Endothelial cell of umbilical vein (primary cell): Measurements from ENCODE around the gene ATRNL1. TPM values are rescaled to one million over a fixed set of nuclear protein-coding genes. Genes with fewer than 3 reads are reported as not detected.

ENCODE experiments used
- BruUV-seq: library from RNA; stranded (reverse); fragments of 400-500 nt; replicated peaks from 2 replicates; lab custom pipeline; 2021; lab: Mats Ljungman, UMichigan
- CTCF ChIA-PET: fragments of 300-600, 350-600 bp; sonication (Branson Sonifier 250); formaldehyde crosslinking; loops from one replicate; lab custom pipeline; 2021; ENCODE audit warnings: antibody characterized with exemption, inconsistent platforms; lab: Charles Lee
- POLR2A ChIA-PET: fragments of 300-600, 350-600 bp; sonication (Branson Sonifier 250); formaldehyde crosslinking; loops from one replicate; lab custom pipeline; 2021; ENCODE audit warnings: antibody characterized with exemption, inconsistent platforms; lab: Charles Lee
- DNase-seq: peaks from one replicate; pipeline ENCODE4 v3.0.0-alpha.2; 2011; ENCODE audit warnings: low read depth, low spot score
- FAIRE-seq: peaks from 2 replicates; lab custom pipeline; 2011; peaks lifted over from hg19 to GRCh38; lab: Jason Lieb, UNC
- H2AFZ ChIP-seq: 2 replicates; pipeline ENCODE4 v1.6.0; 2012; ENCODE audit warnings: low read depth, low read length, control low read depth, inconsistent platforms
- H3K27ac ChIP-seq: 2 replicates; pipeline ENCODE4 v1.5.1; 2011; ENCODE audit warnings: low read depth, mild to moderate bottlenecking, control low read depth, low read length, moderate library complexity; ENCODE audit not compliant: insufficient read depth
- H3K27me3 ChIP-seq, 2 experiments: 2 replicates each; pipeline versions ENCODE4 v1.6.0 to v1.6.1; 2011; ENCODE audit warnings: low read length in 2 of 2, mixed read lengths in 1 of 2; ENCODE audit not compliant: control insufficient read depth in 2 of 2, insufficient read depth in 2 of 2
- H3K36me3 ChIP-seq, 2 experiments: 2 replicates in 1 of 2; 3 replicates in 1 of 2; pipeline ENCODE4 v1.5.1; 2011; ENCODE audit warnings: low read length in 2 of 2, mild to moderate bottlenecking in 1 of 2, moderate library complexity in 1 of 2; ENCODE audit not compliant: control insufficient read depth in 2 of 2, insufficient read depth in 2 of 2; ENCODE audit errors: extremely low read depth in 1 of 2
- H3K4me1 ChIP-seq: 3 replicates; pipeline ENCODE4 v1.5.1; 2011; ENCODE audit warnings: mild to moderate bottlenecking, low read length; ENCODE audit not compliant: control insufficient read depth, insufficient read depth; ENCODE audit errors: extremely low read depth
- H3K4me2 ChIP-seq: 2 replicates; pipeline ENCODE4 v1.6.1; 2011; ENCODE audit warnings: low read length, control low read depth, mixed read lengths; ENCODE audit not compliant: insufficient read depth
- H3K4me3 ChIP-seq, 3 experiments: fragments of 200-600 bp in 1 of 3; sonication (generic), shearing (Covaris generic) in 1 of 3; replicated peaks in 1 of 3; 2 replicates each; pipeline ENCODE4 v1.5.1; 2011 to 2016; ENCODE audit warnings: control low read depth in 3 of 3, low read length in 3 of 3, mild to moderate bottlenecking in 2 of 3, inconsistent platforms in 1 of 3, low read depth in 1 of 3, moderate library complexity in 1 of 3; ENCODE audit not compliant: insufficient read depth in 1 of 3
- H3K79me2 ChIP-seq: 2 replicates; pipeline ENCODE4 v1.6.0; 2012; ENCODE audit warnings: low read length, inconsistent platforms; ENCODE audit not compliant: control insufficient read depth, insufficient read depth
- H3K9ac ChIP-seq: replicated peaks from 2 replicates; pipeline ENCODE3; 2011; ENCODE audit warnings: low read length, control low read depth; ENCODE audit not compliant: insufficient read depth; ENCODE audit errors: extremely low read depth
- H3K9me1 ChIP-seq: replicated peaks from 3 replicates; pipeline ENCODE4 v1.6.0; 2011; ENCODE audit warnings: mild to moderate bottlenecking, low read length; ENCODE audit not compliant: control insufficient read depth, insufficient read depth; ENCODE audit errors: extremely low read depth
- H3K9me3 ChIP-seq: replicated peaks from 2 replicates; pipeline ENCODE4 v1.5.1; 2012; ENCODE audit warnings: low read length, inconsistent platforms; ENCODE audit not compliant: control insufficient read depth, insufficient read depth
- H4K20me1 ChIP-seq: replicated peaks from 2 replicates; pipeline ENCODE3; 2011; ENCODE audit warnings: mild to moderate bottlenecking, low read length; ENCODE audit not compliant: control insufficient read depth, insufficient read depth; ENCODE audit errors: extremely low read depth
- EZH2 ChIP-seq: IDR thresholded peaks from 2 replicates; pipeline ENCODE4 v1.6.1; 2012; ENCODE audit warnings: borderline replicate concordance, low read depth, mild to moderate bottlenecking, moderate library complexity, low read length, inconsistent platforms; ENCODE audit not compliant: severe bottlenecking
- FOS ChIP-seq: IDR thresholded peaks from 2 replicates; pipeline ENCODE4 v1.6.1; 2011; ENCODE audit warnings: mild to moderate bottlenecking, low read length, moderate library complexity, borderline replicate concordance; ENCODE audit not compliant: insufficient read depth
- GATA2 ChIP-seq: IDR thresholded peaks from 2 replicates; pipeline ENCODE4 v1.7.0; 2011; ENCODE audit warnings: low read depth, mild to moderate bottlenecking, moderate library complexity, mixed read lengths, low read length; ENCODE audit not compliant: insufficient read length, insufficient read depth
- JUN ChIP-seq: IDR thresholded peaks from 2 replicates; pipeline ENCODE4 v1.6.1; 2011; ENCODE audit warnings: borderline replicate concordance, low read depth; ENCODE audit not compliant: insufficient read length, insufficient read depth
- MYC ChIP-seq: IDR thresholded peaks from one replicate; pipeline ENCODE4 v1.6.1; 2011; ENCODE audit warnings: mild to moderate bottlenecking, low read depth, low read length
- POLR2A ChIP-seq: IDR thresholded peaks from 2 replicates; pipeline ENCODE4 v1.6.1; 2012; ENCODE audit warnings: low read depth, mild to moderate bottlenecking, control low read depth, low read length
- POLR2AphosphoS5 ChIP-seq: IDR thresholded peaks from 2 replicates; pipeline ENCODE4 v1.6.1; 2012; ENCODE audit warnings: low read depth, mild to moderate bottlenecking, control low read depth, low read length, moderate library complexity; ENCODE audit not compliant: insufficient read depth
- dilution Hi-C: fragments of 300-500 bp; cut with MboI; formaldehyde crosslinking; loops from one replicate; pipeline ENCODE4 v1.15.0; 2019; ENCODE audit warnings: low sequenced_read_pairs; ENCODE audit not compliant: extremely low pct_ligation_motif_present
- intact Hi-C: fragments of 100-400 bp; cut with micrococcal nuclease; formaldehyde crosslinking; loops from one replicate; pipeline ENCODE4 v1.10.0; 2022
- polyA plus RNA-seq, 4 experiments: library from polyadenylated mRNA; depleted of rRNA in 3 of 4; stranded (reverse) in 3 of 4; unstranded in 1 of 4; fragments of >200 nt; gene quantifications; 2 replicates each; pipeline versions ENCODE4 v1.2.1 to v1.2.3, GENCODE V29; 2011 to 2012; ENCODE audit warnings: missing spikeins in 1 of 4
- total RNA-seq: library from RNA; stranded (reverse); gene quantifications from 2 replicates; pipeline ENCODE4 v1.2.3, GENCODE V29; 2021
- TF ChIP-seq, protein P1 (sequence below), 2 donors: IDR thresholded peaks; 1 replicate in 1 of 2; 2 replicates in 1 of 2; pipeline ENCODE4 v1.5.1; 2011; ENCODE audit warnings: low read length in 2 of 2, mild to moderate bottlenecking in 2 of 2, moderate library complexity in 2 of 2, control low read depth in 1 of 2, inconsistent platforms in 1 of 2, low read depth in 1 of 2; ENCODE audit not compliant: insufficient read depth in 1 of 2; ENCODE audit errors: extremely low read depth in 1 of 2
- TF ChIP-seq, protein P2 (sequence below): IDR thresholded peaks from 2 replicates; pipeline ENCODE4 v1.6.1; 2011; ENCODE audit not compliant: insufficient read depth, insufficient read length

The ATRNL1 gene
- total and polyA plus RNA-seq, 2 donors (not counting 3 experiments of a cell fraction or from before 2014, with no cell fraction given) = not detected

DNA sequence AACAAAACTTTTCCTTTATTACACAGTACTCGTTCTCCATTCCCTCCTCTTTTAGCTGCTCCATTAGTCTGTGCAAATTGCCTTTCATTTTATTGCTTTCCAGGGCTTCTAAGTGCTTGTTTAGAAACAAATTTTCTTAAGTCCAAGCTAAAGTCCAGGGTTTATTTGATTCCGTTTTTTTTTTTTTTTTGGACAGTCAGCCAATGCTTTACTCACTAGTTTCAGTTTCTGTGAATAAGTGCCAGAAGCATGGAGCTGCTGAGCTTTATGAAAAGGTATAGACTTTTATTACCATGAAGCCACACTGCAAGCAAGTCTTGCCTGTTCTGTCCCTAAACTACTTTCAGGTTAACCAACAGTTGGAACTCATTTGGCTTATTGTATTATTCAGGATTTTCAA lies 724.8 kb downstream of the ATRNL1 start:
- TF ChIP-seq POLR2A (no peak), JUN (no peak), POLR2AphosphoS5 (no peak), GATA2 (no peak), MYC (no peak), FOS (no peak), EZH2 (no peak)
- TF ChIP-seq, protein P1, sequence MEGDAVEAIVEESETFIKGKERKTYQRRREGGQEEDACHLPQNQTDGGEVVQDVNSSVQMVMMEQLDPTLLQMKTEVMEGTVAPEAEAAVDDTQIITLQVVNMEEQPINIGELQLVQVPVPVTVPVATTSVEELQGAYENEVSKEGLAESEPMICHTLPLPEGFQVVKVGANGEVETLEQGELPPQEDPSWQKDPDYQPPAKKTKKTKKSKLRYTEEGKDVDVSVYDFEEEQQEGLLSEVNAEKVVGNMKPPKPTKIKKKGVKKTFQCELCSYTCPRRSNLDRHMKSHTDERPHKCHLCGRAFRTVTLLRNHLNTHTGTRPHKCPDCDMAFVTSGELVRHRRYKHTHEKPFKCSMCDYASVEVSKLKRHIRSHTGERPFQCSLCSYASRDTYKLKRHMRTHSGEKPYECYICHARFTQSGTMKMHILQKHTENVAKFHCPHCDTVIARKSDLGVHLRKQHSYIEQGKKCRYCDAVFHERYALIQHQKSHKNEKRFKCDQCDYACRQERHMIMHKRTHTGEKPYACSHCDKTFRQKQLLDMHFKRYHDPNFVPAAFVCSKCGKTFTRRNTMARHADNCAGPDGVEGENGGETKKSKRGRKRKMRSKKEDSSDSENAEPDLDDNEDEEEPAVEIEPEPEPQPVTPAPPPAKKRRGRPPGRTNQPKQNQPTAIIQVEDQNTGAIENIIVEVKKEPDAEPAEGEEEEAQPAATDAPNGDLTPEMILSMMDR (IDR thresholded peaks at IDR 0.05; ENCODE audit: extremely low read depth in 1 of 2, insufficient read depth in 1 of 2, low read depth in 1 of 2, low read length in 2 of 2) = no peak
- TF ChIP-seq, protein P2, sequence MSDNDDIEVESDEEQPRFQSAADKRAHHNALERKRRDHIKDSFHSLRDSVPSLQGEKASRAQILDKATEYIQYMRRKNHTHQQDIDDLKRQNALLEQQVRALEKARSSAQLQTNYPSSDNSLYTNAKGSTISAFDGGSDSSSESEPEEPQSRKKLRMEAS = no peak
- H3K36me3 ChIP-seq = no peaks in the 10 kb centered on the region
- DNase-seq (no peak), FAIRE-seq (no peak)
- POLR2A ChIA-PET = interaction anchor here (0.7 kb wide), 1 partner anchor 906 kb away, joined by 6 read pairs; no protein-coding TSS in a partner anchor
- no peaks in the 10 kb centered on the region for H3K27me3 ChIP-seq
- CTCF ChIA-PET = interaction anchor here (0.7 to 1.1 kb wide), 2 partner anchors 18 to 977 kb away, joined by 3 to 4 read pairs; no protein-coding TSS in a partner anchor
- H2AFZ ChIP-seq = no peak overlapping the region
- H3K4me3 ChIP-seq = no peak overlapping the region
- H4K20me1 ChIP-seq = no peaks in the 10 kb centered on the region
- H3K4me1 ChIP-seq = no peaks in the 10 kb centered on the region
- no peaks in the 10 kb centered on the region for H3K9me1 ChIP-seq
- BruUV-seq = no TSS peak
- no peaks in the 10 kb centered on the region for H3K79me2 ChIP-seq
- H3K27ac ChIP-seq = no peak overlapping the region
- H3K9me3 ChIP-seq = no peaks in the 10 kb centered on the region
- H3K9ac ChIP-seq = no peak overlapping the region
- intact Hi-C loops (no loop called here), dilution Hi-C loops (no loop called here)
- no peak overlapping the region for H3K4me2 ChIP-seq
